HepG2 (cell line): ENCODE results near the gene OR2F2. TPM values are rescaled to one million over a fixed set of nuclear protein-coding genes. Genes with fewer than 3 reads are reported as not detected.
A peak's percentile ranks its signal among the peaks of the same experiment; 100 is the strongest.

Source experiments
- ISL2 ChIP-seq: sonication (generic); formaldehyde crosslinking; IDR thresholded peaks from 2 replicates; pipeline ENCODE4 v1.5.0; 2020; ENCODE audit warnings: missing genetic modification reagents
- KMT2B ChIP-seq: IDR thresholded peaks from 2 replicates; pipeline ENCODE4 v1.6.1; 2016; ENCODE audit warnings: missing genetic modification reagents, missing compliant biosample characterization
- MAF1 ChIP-seq: sonication (generic); formaldehyde crosslinking; IDR thresholded peaks from 2 replicates; pipeline ENCODE4 v1.5.0; 2020; ENCODE audit warnings: missing genetic modification reagents, borderline replicate concordance
- MATR3 ChIP-seq: sonication (generic); formaldehyde crosslinking; IDR thresholded peaks from 2 replicates; pipeline ENCODE4 v1.4.0; 2020; ENCODE audit warnings: missing genetic modification reagents
- NFIC ChIP-seq: IDR thresholded peaks from 2 replicates; pipeline ENCODE4 v1.6.1; 2012; ENCODE audit warnings: mild to moderate bottlenecking, low read length, inconsistent platforms
- RORA ChIP-seq: sonication (generic); formaldehyde crosslinking; IDR thresholded peaks from 2 replicates; pipeline ENCODE4 v1.5.0; 2020; ENCODE audit warnings: mild to moderate bottlenecking, missing genetic modification reagents, moderate library complexity
- ZNF558 ChIP-seq: sonication (generic); formaldehyde crosslinking; IDR thresholded peaks from 2 replicates; pipeline ENCODE4 v1.9.0; 2022; ENCODE audit warnings: mild to moderate bottlenecking, missing genetic modification reagents, borderline replicate concordance
- ZNF83 ChIP-seq: sonication (generic); formaldehyde crosslinking; IDR thresholded peaks from 2 replicates; pipeline ENCODE4 v1.4.0; 2020; ENCODE audit warnings: missing genetic modification reagents, mild to moderate bottlenecking, borderline replicate concordance
- ZNF841 ChIP-seq: sonication (generic); formaldehyde crosslinking; IDR thresholded peaks from 2 replicates; pipeline ENCODE4 v1.8.1; 2023; ENCODE audit warnings: missing genetic modification reagents, borderline replicate concordance
- polyA plus RNA-seq, 8 experiments: library from polyadenylated mRNA; depleted of rRNA in 3 of 8; stranded (reverse) in 7 of 8; unstranded in 1 of 8; fragments of >200 nt; fragmentation: Illumina TruSeq in 4 of 8; extraction: Trizol in 4 of 8; gene quantifications; 2 replicates each; pipeline versions ENCODE4 v1.2.1 to v1.2.3, GENCODE V29; 2011 to 2016; ENCODE audit warnings: low read depth in 4 of 8, missing spikeins in 1 of 8, mixed read lengths in 1 of 8; ENCODE audit not compliant: insufficient read depth in 1 of 8
- total RNA-seq, 5 experiments: library from RNA; depleted of rRNA; stranded (reverse); fragments of >200 nt; fragmentation: Illumina TruSeq; extraction: Trizol; gene quantifications; 2 replicates each; pipeline ENCODE4 v1.2.3, GENCODE V29; 2016; ENCODE audit warnings: low read depth in 1 of 5
- TF ChIP-seq, protein P1 (sequence below): sonication (generic); formaldehyde crosslinking; IDR thresholded peaks from 2 replicates; pipeline ENCODE4 v1.4.0; 2020; ENCODE audit warnings: mild to moderate bottlenecking, missing genetic modification reagents
- TF ChIP-seq, protein P2 (sequence below): sonication (generic); formaldehyde crosslinking; IDR thresholded peaks from 2 replicates; pipeline ENCODE4 v1.4.0; 2020; ENCODE audit warnings: missing genetic modification reagents
- TF ChIP-seq, protein P3 (sequence below): sonication (generic); formaldehyde crosslinking; IDR thresholded peaks from 2 replicates; pipeline ENCODE4 v1.9.0; 2022; ENCODE audit warnings: low read depth, missing genetic modification reagents
- TF ChIP-seq, protein P4 (sequence below): sonication (generic); formaldehyde crosslinking; IDR thresholded peaks from 2 replicates; pipeline ENCODE4 v1.5.0; 2020; ENCODE audit warnings: mild to moderate bottlenecking, missing genetic modification reagents, moderate library complexity

The OR2F2 gene
- total and polyA plus RNA-seq, 2 of the 13 experiments (the other 11 are each of a cell fraction or from before 2014, with no cell fraction given): 0.13 TPM; not detected in 1

DNA sequence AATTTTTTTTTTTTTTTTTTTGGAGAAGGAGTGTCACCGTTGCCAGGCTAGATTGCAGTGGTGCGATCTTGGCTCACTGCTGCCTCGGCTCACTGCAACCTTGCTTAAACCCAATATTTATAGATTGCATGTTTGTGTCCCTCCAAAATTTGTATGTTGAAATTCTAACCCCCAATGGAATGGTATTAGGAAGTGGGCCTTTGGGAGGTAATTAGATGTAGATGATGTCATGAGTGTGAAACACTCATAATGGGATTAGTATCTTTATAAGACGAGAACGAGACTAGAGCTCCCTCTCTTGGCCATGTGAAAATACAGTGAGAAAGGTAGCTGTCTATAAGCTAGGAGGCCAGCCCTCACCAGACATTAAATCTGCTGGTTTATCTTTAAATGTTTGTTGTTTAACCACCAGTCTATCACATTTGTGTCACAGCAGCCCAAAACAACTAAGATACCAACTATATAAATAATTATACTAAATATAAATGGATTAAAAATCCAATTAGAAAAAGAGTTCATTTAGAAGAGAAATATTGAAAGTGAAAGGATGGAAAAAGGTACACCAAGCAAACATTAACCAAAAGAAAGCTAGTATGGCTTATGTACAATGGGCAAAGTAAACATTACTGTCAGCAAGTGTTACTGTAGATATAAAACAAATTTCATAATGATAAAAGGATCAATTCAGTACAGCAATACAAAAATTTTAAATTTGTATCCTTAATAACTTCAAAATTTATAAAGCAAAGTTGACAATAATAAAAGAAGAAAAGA, 42.3 kb upstream of the OR2F2 start (continued):
- no peak for TF ChIP-seq ZNF841 (CRISPR knock-in tag)
- TF ChIP-seq, protein P1, sequence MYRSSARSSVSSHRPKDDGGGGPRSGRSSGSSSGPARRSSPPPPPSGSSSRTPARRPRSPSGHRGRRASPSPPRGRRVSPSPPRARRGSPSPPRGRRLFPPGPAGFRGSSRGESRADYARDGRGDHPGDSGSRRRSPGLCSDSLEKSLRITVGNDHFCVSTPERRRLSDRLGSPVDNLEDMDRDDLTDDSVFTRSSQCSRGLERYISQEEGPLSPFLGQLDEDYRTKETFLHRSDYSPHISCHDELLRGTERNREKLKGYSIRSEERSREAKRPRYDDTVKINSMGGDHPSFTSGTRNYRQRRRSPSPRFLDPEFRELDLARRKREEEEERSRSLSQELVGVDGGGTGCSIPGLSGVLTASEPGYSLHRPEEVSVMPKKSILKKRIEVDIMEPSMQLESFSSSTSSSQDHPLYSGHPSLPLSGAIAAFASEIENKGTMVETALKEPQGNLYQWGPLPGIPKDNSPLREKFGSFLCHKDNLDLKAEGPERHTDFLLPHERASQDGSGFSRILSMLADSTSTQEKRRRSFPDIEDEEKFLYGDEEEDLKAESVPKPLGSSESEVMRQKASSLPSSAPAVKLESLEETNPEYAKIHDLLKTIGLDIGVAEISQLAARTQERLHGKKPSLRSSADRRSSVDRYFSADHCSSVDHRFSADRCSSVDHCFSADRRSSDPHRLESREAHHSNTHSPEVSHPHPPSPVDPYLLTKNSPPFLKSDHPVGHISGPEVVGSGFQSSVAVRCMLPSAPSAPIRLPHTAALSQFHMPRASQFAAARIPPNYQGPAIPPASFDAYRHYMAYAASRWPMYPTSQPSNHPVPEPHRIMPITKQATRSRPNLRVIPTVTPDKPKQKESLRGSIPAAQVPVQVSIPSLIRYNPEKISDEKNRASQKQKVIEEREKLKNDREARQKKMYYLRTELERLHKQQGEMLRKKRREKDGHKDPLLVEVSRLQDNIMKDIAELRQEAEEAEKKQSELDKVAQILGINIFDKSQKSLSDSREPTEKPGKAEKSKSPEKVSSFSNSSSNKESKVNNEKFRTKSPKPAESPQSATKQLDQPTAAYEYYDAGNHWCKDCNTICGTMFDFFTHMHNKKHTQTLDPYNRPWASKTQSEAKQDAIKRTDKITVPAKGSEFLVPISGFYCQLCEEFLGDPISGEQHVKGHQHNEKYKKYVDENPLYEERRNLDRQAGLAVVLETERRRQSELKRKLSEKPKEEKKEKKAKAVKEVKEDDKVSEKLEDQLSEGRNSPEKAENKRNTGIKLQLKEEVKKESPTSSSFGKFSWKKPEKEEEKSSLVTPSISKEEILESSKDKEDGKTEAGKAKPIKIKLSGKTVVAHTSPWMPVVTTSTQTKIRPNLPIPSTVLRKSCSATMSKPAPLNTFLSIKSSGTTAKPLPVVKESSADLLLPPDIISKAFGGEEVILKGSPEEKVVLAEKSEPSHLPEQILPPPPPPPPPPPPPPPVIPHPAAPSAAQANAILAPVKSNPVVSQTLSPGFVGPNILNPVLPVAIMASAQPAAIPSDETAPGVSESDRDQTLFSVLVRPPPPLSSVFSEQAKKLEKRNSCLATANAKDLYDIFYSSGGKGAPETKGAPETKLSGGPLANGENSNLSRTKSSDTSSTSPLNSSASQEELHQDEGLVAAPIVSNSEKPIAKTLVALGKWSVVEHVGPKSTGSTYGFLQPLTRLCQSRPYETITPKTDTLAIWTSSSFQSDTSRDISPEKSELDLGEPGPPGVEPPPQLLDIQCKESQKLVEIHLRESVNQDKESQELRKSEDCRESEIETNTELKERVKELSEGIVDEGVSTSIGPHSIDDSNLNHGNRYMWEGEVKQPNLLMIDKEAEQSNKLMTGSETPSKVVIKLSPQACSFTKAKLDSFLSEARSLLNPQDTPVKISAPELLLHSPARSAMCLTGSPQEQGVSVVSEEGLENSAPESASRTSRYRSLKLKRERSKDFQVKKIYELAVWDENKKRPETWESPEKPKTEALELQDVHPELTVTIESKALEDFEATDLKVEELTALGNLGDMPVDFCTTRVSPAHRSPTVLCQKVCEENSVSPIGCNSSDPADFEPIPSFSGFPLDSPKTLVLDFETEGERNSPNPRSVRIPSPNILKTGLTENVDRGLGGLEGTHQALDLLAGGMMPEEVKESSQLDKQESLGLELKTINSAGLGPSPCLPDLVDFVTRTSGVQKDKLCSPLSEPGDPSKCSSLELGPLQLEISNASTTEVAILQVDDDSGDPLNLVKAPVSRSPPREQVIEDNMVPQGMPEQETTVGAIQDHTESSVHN (CRISPR knock-in tag): no peak
- 0 out of 2 replicates have a peak, but pooled peaks have one; percentile 53 for TF ChIP-seq RORA (CRISPR knock-in tag)
- TF ChIP-seq, protein P2, sequence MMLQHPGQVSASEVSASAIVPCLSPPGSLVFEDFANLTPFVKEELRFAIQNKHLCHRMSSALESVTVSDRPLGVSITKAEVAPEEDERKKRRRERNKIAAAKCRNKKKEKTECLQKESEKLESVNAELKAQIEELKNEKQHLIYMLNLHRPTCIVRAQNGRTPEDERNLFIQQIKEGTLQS (CRISPR knock-in tag): no peak
- no peak for TF ChIP-seq NFIC
- no peak for TF ChIP-seq ZNF558
- TF ChIP-seq, protein P3, sequence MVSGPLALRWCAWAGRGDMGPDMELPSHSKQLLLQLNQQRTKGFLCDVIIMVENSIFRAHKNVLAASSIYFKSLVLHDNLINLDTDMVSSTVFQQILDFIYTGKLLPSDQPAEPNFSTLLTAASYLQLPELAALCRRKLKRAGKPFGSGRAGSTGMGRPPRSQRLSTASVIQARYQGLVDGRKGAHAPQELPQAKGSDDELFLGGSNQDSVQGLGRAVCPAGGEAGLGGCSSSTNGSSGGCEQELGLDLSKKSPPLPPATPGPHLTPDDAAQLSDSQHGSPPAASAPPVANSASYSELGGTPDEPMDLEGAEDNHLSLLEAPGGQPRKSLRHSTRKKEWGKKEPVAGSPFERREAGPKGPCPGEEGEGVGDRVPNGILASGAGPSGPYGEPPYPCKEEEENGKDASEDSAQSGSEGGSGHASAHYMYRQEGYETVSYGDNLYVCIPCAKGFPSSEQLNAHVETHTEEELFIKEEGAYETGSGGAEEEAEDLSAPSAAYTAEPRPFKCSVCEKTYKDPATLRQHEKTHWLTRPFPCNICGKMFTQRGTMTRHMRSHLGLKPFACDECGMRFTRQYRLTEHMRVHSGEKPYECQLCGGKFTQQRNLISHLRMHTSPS (CRISPR knock-in tag): no peak
- TF ChIP-seq KMT2B (CRISPR knock-in tag): 0 out of 2 replicates have a peak, but pooled peaks have one; percentile 16
- TF ChIP-seq MAF1 (CRISPR knock-in tag): no peak
- no peak for TF ChIP-seq MATR3
- TF ChIP-seq, protein P4, sequence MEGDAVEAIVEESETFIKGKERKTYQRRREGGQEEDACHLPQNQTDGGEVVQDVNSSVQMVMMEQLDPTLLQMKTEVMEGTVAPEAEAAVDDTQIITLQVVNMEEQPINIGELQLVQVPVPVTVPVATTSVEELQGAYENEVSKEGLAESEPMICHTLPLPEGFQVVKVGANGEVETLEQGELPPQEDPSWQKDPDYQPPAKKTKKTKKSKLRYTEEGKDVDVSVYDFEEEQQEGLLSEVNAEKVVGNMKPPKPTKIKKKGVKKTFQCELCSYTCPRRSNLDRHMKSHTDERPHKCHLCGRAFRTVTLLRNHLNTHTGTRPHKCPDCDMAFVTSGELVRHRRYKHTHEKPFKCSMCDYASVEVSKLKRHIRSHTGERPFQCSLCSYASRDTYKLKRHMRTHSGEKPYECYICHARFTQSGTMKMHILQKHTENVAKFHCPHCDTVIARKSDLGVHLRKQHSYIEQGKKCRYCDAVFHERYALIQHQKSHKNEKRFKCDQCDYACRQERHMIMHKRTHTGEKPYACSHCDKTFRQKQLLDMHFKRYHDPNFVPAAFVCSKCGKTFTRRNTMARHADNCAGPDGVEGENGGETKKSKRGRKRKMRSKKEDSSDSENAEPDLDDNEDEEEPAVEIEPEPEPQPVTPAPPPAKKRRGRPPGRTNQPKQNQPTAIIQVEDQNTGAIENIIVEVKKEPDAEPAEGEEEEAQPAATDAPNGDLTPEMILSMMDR (CRISPR knock-in tag): peak; percentile 78
- TF ChIP-seq ZNF83 (CRISPR knock-in tag): no peak
- 0 out of 2 replicates have a peak, but pooled peaks have one; percentile 26 for TF ChIP-seq ISL2 (CRISPR knock-in tag)
